Osteoblast (primary cell): ENCODE measurements around the gene STIM2. TPM values are rescaled to one million over a fixed set of nuclear protein-coding genes. Genes with fewer than 3 reads are reported as not detected.

ENCODE experiments used
- DNase-seq: peaks from one replicate; pipeline ENCODE4 v3.0.0; 2011; ENCODE audit warnings: low spot score, mixed read lengths; ENCODE audit not compliant: insufficient read length; ENCODE audit errors: missing footprints
- H2AFZ ChIP-seq: 2 replicates; pipeline ENCODE4 v1.6.0; 2011; ENCODE audit warnings: mild to moderate bottlenecking, low read length
- H3K27ac ChIP-seq: 2 replicates; pipeline ENCODE4 v1.5.1; 2011; ENCODE audit warnings: mild to moderate bottlenecking, low read depth, low read length, moderate library complexity
- H3K27me3 ChIP-seq: 2 replicates; pipeline ENCODE4 v1.6.0; 2012; ENCODE audit warnings: mild to moderate bottlenecking, control low read depth, inconsistent platforms, low read length, moderate library complexity; ENCODE audit not compliant: insufficient read depth
- H3K36me3 ChIP-seq: 2 replicates; pipeline ENCODE4 v1.5.1; 2011; ENCODE audit warnings: mild to moderate bottlenecking, low read length, control low read depth, moderate library complexity; ENCODE audit not compliant: insufficient read depth
- H3K4me1 ChIP-seq: 2 replicates; pipeline ENCODE4 v1.5.1; 2011; ENCODE audit warnings: mild to moderate bottlenecking, low read length, control low read depth, moderate library complexity; ENCODE audit not compliant: insufficient read depth
- H3K4me2 ChIP-seq: 2 replicates; pipeline ENCODE4 v1.6.0; 2011; ENCODE audit warnings: mild to moderate bottlenecking, low read length; ENCODE audit not compliant: insufficient read depth
- H3K4me3 ChIP-seq: fragments of 200-600 bp; sonication (generic); 3 replicates; pipeline ENCODE4 v1.5.1; 2012; ENCODE audit warnings: mild to moderate bottlenecking, low read length, inconsistent platforms; ENCODE audit not compliant: insufficient read depth
- H3K79me2 ChIP-seq: 2 replicates; pipeline ENCODE4 v1.6.0; 2012; ENCODE audit warnings: mild to moderate bottlenecking, low read length, control low read depth, inconsistent platforms; ENCODE audit not compliant: insufficient read depth
- H3K9me3 ChIP-seq: 2 replicates; pipeline ENCODE4 v1.5.1; 2011; ENCODE audit warnings: low read depth, low read length, control low read depth
- H4K20me1 ChIP-seq: 2 replicates; pipeline ENCODE4 v1.6.0; 2012; ENCODE audit warnings: mild to moderate bottlenecking, low read length, control low read depth; ENCODE audit not compliant: insufficient read depth
- CTCF ChIP-seq: IDR thresholded peaks from 2 replicates; pipeline ENCODE4 v1.5.1; 2011; ENCODE audit warnings: mild to moderate bottlenecking, low read depth, low read length, moderate library complexity; ENCODE audit errors: extremely low read depth
- total RNA-seq: library from RNA; depleted of rRNA; stranded (reverse); fragments of >200 nt; gene quantifications from 2 replicates; pipeline ENCODE4 v1.2.3, GENCODE V29; 2012

The STIM2 gene
- total RNA-seq, 1 donor = 14.8 TPM

GRCh38 chr4:27020603-27021002, 160.0 kb downstream of the STIM2 start:
- Histone ChIP-seq H3K9me3 (no peaks in the 10 kb centered on the region), H3K36me3 (peaks cover 2% of the 10 kb centered on the region), H3K4me3 (no peak overlapping the region)

GRCh38 chr4:27022963-27023362, 162.3 kb downstream of the STIM2 start:
- DNase-seq = no peak
- Histone ChIP-seq H3K4me2 (no peak overlapping the region), H3K4me1 (no peaks in the 10 kb centered on the region), H2AFZ (no peak overlapping the region), H4K20me1 (no peaks in the 10 kb centered on the region), H3K36me3 (peaks cover 2% of the 10 kb centered on the region), H3K27ac (no peak overlapping the region), H3K4me3 (no peak overlapping the region), H3K9me3 (no peaks in the 10 kb centered on the region), H3K27me3 (no peaks in the 10 kb centered on the region), H3K79me2 (no peaks in the 10 kb centered on the region)
- no peak for TF ChIP-seq CTCF

More at GRCh38 chr4:27020603-27021002, 160.0 kb downstream of the STIM2 start:
- peaks cover 9% of the 10 kb centered on the region for H3K4me1 ChIP-seq
- no peak overlapping the region for H3K4me2 ChIP-seq
- no peak overlapping the region for H3K27ac ChIP-seq
- no peak for TF ChIP-seq CTCF
- no peak overlapping the region for H2AFZ ChIP-seq
- no peak for DNase-seq
- peaks cover 2% of the 10 kb centered on the region for H4K20me1 ChIP-seq
- H3K79me2 ChIP-seq = no peaks in the 10 kb centered on the region
- H3K27me3 ChIP-seq = no peaks in the 10 kb centered on the region

GRCh38 chr4:27023366-27023765, 162.7 kb downstream of the STIM2 start:
- no peaks in the 10 kb centered on the region for H3K4me1 ChIP-seq
- no peak for TF ChIP-seq CTCF
- H2AFZ ChIP-seq = no peak overlapping the region
- H3K9me3 ChIP-seq = no peaks in the 10 kb centered on the region
- H3K4me2 ChIP-seq = no peak overlapping the region
- peaks cover 2% of the 10 kb centered on the region for H3K36me3 ChIP-seq
- DNase-seq = no peak
- no peak overlapping the region for H3K4me3 ChIP-seq
- H3K79me2 ChIP-seq = no peaks in the 10 kb centered on the region
- no peaks in the 10 kb centered on the region for H3K27me3 ChIP-seq
- no peaks in the 10 kb centered on the region for H4K20me1 ChIP-seq
- H3K27ac ChIP-seq = no peak overlapping the region

GRCh38 chr4:27024805-27025204, 164.2 kb downstream of the STIM2 start:
- no peak overlapping the region for H3K4me2 ChIP-seq
- no peak for TF ChIP-seq CTCF
- no peaks in the 10 kb centered on the region for H4K20me1 ChIP-seq
- no peaks in the 10 kb centered on the region for H3K9me3 ChIP-seq
- no peaks in the 10 kb centered on the region for H3K27me3 ChIP-seq
- H3K36me3 ChIP-seq = peaks cover 2% of the 10 kb centered on the region
- no peak overlapping the region for H3K27ac ChIP-seq
- H3K4me1 ChIP-seq = no peaks in the 10 kb centered on the region
- no peak for DNase-seq
- H2AFZ ChIP-seq = no peak overlapping the region
- no peaks in the 10 kb centered on the region for H3K79me2 ChIP-seq
- H3K4me3 ChIP-seq = no peak overlapping the region
